Testis (tissue), 2 donors: ENCODE measurements around the gene KIF21B.

Experiments
- CTCF ChIP-seq, 3 experiments: fragments of 450-650 bp in 2 of 3; fragments of 200-600 bp in 1 of 3; sonication (generic) in 1 of 3; IDR thresholded peaks; one replicate each; pipeline ENCODE4 v1.5.1; 2016 to 2019; ENCODE audit warnings: antibody characterized with exemption in 3 of 3, mild to moderate bottlenecking in 2 of 3, moderate library complexity in 1 of 3
- POLR2A ChIP-seq: fragments of 450-650 bp; IDR thresholded peaks from one replicate; pipeline ENCODE4 v1.6.1; 2017; ENCODE audit warnings: antibody characterized with exemption, mild to moderate bottlenecking, moderate library complexity

DNA sequence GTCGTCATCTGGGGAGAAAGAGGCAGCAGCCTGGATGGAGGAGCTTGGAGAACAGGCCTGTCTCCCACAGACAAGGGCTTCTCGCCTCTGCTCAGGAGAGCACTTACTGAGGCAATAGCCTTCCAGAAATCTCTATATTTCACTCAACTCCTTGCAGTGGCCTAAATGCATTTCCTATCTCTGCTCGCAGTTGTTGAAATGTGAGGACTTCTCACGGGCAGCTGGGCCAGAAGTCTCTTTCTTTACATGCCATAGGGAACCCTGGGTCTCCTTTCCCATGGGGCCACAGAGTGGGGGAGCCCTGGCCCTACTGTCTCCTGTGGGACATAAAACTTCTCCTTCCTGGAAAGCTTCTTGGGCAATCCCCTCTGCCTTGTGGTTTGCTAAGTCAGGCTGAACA is 43.5 kb upstream of the KIF21B start:
- TF ChIP-seq CTCF (IDR thresholded peaks at IDR 0.05) (no peak), POLR2A (no peak)
